Measurements from ENCODE around the gene PGAP3. TPM values are rescaled to one million over a fixed set of nuclear protein-coding genes. Genes with fewer than 3 reads are reported as not detected.

Gene PGAP3, protein sequence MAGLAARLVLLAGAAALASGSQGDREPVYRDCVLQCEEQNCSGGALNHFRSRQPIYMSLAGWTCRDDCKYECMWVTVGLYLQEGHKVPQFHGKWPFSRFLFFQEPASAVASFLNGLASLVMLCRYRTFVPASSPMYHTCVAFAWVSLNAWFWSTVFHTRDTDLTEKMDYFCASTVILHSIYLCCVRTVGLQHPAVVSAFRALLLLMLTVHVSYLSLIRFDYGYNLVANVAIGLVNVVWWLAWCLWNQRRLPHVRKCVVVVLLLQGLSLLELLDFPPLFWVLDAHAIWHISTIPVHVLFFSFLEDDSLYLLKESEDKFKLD
- total RNA-seq, result 10 to 100 TPM in 3 of 4 donors, 1 to 10 TPM in 1; 4.6 to 24.8 (median 19.5) TPM

DNA sequence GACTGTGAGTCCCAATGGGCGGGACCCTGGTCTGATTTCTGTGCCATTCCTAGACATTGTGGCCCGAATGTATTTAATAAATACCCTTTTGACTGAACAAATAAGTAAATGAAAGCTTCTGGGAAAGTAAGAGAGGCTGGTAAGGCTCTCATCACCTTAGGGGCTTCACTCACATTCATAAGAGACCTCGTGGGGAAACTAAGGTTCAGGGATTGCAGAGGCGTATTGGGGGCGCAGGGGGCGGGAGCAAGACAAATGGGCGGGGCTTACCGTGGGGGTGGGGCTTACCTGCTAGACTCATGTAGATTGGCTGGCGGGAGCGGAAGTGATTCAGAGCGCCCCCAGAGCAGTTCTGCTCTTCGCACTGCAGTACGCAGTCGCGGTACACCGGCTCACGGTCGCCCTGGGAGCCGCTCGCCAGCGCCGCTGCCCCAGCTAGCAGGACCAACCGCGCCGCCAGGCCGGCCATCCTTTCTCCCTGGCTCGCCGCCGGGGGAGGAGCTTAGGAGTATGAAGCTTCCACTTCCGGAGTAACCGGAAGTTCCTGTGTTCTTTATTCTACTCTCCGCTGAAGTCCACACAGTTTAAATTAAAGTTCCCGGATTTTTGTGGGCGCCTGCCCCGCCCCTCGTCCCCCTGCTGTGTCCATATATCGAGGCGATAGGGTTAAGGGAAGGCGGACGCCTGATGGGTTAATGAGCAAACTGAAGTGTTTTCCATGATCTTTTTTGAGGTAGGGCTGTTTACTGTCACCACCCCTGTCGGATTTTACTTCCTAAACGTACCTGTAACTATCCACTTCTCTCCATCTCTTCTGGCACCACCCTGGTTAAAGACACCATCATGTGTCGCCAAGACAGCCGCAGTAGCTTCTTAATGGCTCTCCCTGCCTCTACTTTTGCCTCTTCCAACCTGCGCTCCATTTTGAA is at the start of gene PGAP3:
Gene PGAP3, minus strand, starts transcription at position 512 of the 929 bp plus-strand sequence. Its CDS starts 43 bp downstream, at position 469.
- Histone ChIP-seq H3K36me3 (no peaks in the 10 kb centered on the region), H3K4me1 (peaks cover 0 to 6% of the 10 kb centered on the region in 2 donors), H3K4me3 (peak within 1 kb of the TSS; percentile 59 to 64), H3K9me3 (no peaks in the 10 kb centered on the region), H3K27ac (peak within 1 kb of the TSS; percentile 85 to 86), H3K27me3 (no peaks in the 10 kb centered on the region)
- DNase-seq, result peak; percentile 81 to 90
- peak in 1 of 2 donors; percentile 49 for TF ChIP-seq POLR2A (IDR thresholded peaks at IDR 0.05)
- TF ChIP-seq, protein P1, sequence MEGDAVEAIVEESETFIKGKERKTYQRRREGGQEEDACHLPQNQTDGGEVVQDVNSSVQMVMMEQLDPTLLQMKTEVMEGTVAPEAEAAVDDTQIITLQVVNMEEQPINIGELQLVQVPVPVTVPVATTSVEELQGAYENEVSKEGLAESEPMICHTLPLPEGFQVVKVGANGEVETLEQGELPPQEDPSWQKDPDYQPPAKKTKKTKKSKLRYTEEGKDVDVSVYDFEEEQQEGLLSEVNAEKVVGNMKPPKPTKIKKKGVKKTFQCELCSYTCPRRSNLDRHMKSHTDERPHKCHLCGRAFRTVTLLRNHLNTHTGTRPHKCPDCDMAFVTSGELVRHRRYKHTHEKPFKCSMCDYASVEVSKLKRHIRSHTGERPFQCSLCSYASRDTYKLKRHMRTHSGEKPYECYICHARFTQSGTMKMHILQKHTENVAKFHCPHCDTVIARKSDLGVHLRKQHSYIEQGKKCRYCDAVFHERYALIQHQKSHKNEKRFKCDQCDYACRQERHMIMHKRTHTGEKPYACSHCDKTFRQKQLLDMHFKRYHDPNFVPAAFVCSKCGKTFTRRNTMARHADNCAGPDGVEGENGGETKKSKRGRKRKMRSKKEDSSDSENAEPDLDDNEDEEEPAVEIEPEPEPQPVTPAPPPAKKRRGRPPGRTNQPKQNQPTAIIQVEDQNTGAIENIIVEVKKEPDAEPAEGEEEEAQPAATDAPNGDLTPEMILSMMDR (IDR thresholded peaks at IDR 0.05), result peak in 1 of 4 experiments; percentile 20
- intact Hi-C loops (cut with DNase I; ENCODE audit: low total_unique reads), result loop anchor here (10.0 kb wide), 1 partner anchor 53 kb away; the partner anchor contains the start of gene STARD3

DNA sequence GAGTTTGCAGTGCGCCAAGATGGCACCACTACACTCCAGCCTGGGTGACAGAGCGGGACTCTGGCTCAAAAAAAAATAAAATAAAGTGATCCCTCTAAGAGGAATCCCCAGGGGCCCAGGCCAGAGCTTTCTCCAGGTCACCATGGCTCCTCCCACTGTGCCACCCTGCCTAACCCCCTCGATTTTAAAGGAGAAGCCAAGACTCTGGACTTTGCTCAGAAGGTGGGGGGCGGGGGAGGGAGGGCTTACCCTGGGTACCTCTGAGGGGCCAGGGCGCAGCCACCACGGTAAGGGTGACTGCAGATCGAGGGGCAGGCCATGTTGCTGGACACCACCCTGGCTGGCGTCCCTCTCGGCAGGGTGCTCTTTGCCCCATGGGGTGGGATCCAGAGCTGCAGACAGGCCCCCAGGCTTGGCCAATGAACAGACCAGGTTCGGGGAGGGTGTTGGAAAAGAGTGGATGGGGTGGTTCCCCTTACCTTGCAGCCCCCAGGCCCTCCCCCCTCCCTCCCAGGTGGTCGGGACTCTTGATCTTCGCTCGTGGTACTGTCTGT is 49.4 kb upstream of the PGAP3 start:
- no peak for DNase-seq
- no peak for TF ChIP-seq POLR2A (IDR thresholded peaks at IDR 0.05)
- TF ChIP-seq, protein P1 (IDR thresholded peaks at IDR 0.05), result no peak
- H3K27me3 ChIP-seq, result peaks cover 0 to 9% of the 10 kb centered on the region in 2 donors
- peaks cover 0 to 20% of the 10 kb centered on the region in 2 donors for H3K4me1 ChIP-seq
- H3K9me3 ChIP-seq, result no peaks in the 10 kb centered on the region
- H3K36me3 ChIP-seq, result no peaks in the 10 kb centered on the region
- intact Hi-C loops (cut with DNase I; ENCODE audit: low total_unique reads), result no loop called here
- no peak overlapping the region for H3K27ac ChIP-seq
- H3K4me3 ChIP-seq, result no peak overlapping the region

DNA sequence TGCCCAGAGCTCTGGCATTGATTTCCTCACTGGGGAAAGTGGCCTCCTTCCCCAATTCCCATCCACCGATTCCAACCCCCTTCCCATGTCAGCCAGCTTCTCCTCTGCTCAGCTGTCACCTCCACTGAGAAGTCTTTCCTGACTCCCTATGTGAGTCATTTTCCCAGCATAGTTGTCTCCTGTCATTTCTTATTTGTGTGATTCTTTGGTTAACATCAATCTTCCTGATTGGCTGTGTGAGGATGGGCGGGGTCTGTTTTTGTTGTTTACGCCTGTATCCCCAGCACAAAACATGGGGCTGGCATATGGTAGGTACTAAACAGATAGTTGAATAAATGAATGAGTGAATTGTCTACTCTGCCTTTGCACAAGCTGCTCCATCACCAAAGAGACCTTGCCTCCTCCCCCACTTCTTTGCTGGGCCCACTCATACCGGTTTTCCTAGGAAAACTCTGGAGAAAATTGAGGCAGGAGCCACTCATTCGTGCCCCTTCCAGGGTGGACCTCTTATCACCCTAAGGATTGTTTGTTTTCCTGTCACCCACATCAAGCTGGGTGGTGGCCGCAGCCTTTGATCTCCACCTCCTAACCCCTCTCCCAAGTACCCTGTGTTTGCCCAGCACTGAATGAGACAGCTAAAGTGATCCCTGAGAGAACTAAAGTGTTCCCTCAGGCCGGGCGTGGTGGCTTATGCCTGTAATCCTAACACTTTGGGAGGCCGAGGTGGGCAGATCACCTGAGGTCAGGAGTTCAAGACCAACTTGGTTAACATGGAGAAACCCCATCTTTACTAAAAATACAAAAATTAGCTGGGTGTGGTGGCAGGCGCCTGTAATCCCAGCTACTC is 48.7 kb upstream of the PGAP3 start:
- Histone ChIP-seq H3K27ac (no peak overlapping the region), H3K27me3 (peaks cover 0 to 9% of the 10 kb centered on the region in 2 donors), H3K36me3 (no peaks in the 10 kb centered on the region), H3K9me3 (no peaks in the 10 kb centered on the region), H3K4me3 (no peak overlapping the region), H3K4me1 (peaks cover 0 to 20% of the 10 kb centered on the region in 2 donors)
- TF ChIP-seq POLR2A (IDR thresholded peaks at IDR 0.05), result no peak
- TF ChIP-seq, protein P1 (IDR thresholded peaks at IDR 0.05), result no peak
- intact Hi-C loops (cut with DNase I; ENCODE audit: low total_unique reads), result no loop called here
- DNase-seq, result no peak

DNA sequence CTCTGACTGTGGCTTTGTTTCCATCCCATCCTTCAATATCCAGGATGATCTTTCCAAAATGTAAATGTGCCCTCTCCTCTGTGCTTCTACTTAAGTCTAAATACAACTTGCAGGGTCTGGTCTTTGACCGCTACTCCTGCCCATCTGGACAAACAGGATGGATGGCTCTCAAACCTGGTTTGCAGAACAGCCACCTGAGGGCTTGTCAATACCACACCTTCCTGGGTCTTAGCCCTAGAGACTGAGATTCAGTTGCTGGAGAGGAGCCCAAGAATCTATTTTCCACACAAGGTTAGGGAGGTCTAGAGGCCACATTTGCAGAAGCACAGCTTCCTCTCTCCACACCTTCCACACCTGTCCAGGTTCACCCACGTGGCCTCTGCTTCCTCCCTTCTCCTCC is 48.0 kb upstream of the PGAP3 start:
- no peak for DNase-seq
- H3K36me3 ChIP-seq, result no peaks in the 10 kb centered on the region
- peaks cover 0 to 20% of the 10 kb centered on the region in 2 donors for H3K4me1 ChIP-seq
- H3K4me3 ChIP-seq, result no peak overlapping the region
- peaks cover 0 to 9% of the 10 kb centered on the region in 2 donors for H3K27me3 ChIP-seq
- no peaks in the 10 kb centered on the region for H3K9me3 ChIP-seq
- no peak overlapping the region for H3K27ac ChIP-seq
- intact Hi-C loops (cut with DNase I; ENCODE audit: low total_unique reads), result no loop called here
- TF ChIP-seq POLR2A (IDR thresholded peaks at IDR 0.05), result no peak
- TF ChIP-seq, protein P1 (IDR thresholded peaks at IDR 0.05), result no peak

Measured in uterus (tissue), 4 donors.